H1 (cell line): ENCODE data around the gene SHROOM2. TPM values are rescaled to one million over a fixed set of nuclear protein-coding genes. Genes with fewer than 3 reads are reported as not detected.

Experiments used
- CTCF ChIA-PET: fragments of 300-600 bp; sonication (Branson Sonifier 250); formaldehyde crosslinking; loops from one replicate; lab custom pipeline; 2021; ENCODE audit not compliant: partially characterized antibody; lab: Charles Lee
- POLR2A ChIA-PET: fragments of 300-600 bp; sonication (Branson Sonifier 250); formaldehyde crosslinking; loops from one replicate; lab custom pipeline; 2021; ENCODE audit warnings: inconsistent platforms; ENCODE audit not compliant: partially characterized antibody; lab: Charles Lee
- DNase-seq, 2 experiments: peaks; one replicate each; pipeline versions ENCODE4 v3.0.0 to v3.0.0-alpha.2; 2010 to 2022; ENCODE audit warnings: low spot score in 2 of 2, low read depth in 1 of 2, mixed read lengths in 1 of 2
- FAIRE-seq: peaks from 2 replicates; lab custom pipeline; 2011; peaks lifted over from hg19 to GRCh38; lab: Jason Lieb, UNC
- H2AFZ ChIP-seq: 2 replicates; pipeline ENCODE4 v1.8.1; 2012; ENCODE audit warnings: low read length, inconsistent platforms
- H2AK5ac ChIP-seq: 2 replicates; pipeline ENCODE4 v1.6.1; 2013; ENCODE audit warnings: low read depth, low read length
- H2BK120ac ChIP-seq: replicated peaks from 2 replicates; pipeline ENCODE3; 2013; ENCODE audit warnings: low read depth, low read length, inconsistent platforms
- H2BK12ac ChIP-seq: 2 replicates; pipeline ENCODE4 v1.6.1; 2013; ENCODE audit warnings: low read depth, low read length
- H2BK15ac ChIP-seq: 2 replicates; pipeline ENCODE4 v1.6.1; 2013; ENCODE audit warnings: low read length
- H2BK20ac ChIP-seq: 2 replicates; pipeline ENCODE4 v1.6.1; 2013; ENCODE audit warnings: low read length
- H2BK5ac ChIP-seq: 2 replicates; pipeline ENCODE4 v1.6.1; 2013; ENCODE audit warnings: low read depth, low read length
- H3K14ac ChIP-seq: 2 replicates; pipeline ENCODE4 v1.6.1; 2013; ENCODE audit warnings: inconsistent platforms; ENCODE audit not compliant: insufficient read length
- H3K18ac ChIP-seq: 2 replicates; pipeline ENCODE4 v1.6.1; 2013; ENCODE audit warnings: low read length; ENCODE audit errors: extremely low read depth
- H3K23ac ChIP-seq: 2 replicates; pipeline ENCODE4 v1.6.1; 2013; ENCODE audit warnings: inconsistent platforms; ENCODE audit not compliant: insufficient read length
- H3K23me2 ChIP-seq: 2 replicates; pipeline ENCODE4 v1.6.1; 2013; ENCODE audit warnings: low read depth, low read length
- H3K27ac ChIP-seq: 2 replicates; pipeline ENCODE4 v1.6.1; 2011; ENCODE audit warnings: low read depth, low read length, inconsistent platforms
- H3K27me3 ChIP-seq, 4 experiments: replicated peaks in 1 of 4; 1 replicate in 1 of 4; 2 replicates in 3 of 4; pipeline versions ENCODE4 v1.6.1 to v1.8.1; 2011 to 2013; ENCODE audit warnings: low read length in 3 of 4, mild to moderate bottlenecking in 3 of 4, inconsistent platforms in 2 of 4, mixed read lengths in 2 of 4, moderate library complexity in 1 of 4; ENCODE audit not compliant: control insufficient read depth in 3 of 4, insufficient read depth in 3 of 4; ENCODE audit errors: extremely low read depth in 1 of 4
- H3K36me3 ChIP-seq, 4 experiments: 2 replicates each; pipeline versions ENCODE4 v1.6.1 to v1.8.1; 2011 to 2013; ENCODE audit warnings: mild to moderate bottlenecking in 4 of 4, low read length in 3 of 4, moderate library complexity in 2 of 4, control low read depth in 1 of 4, inconsistent platforms in 1 of 4; ENCODE audit not compliant: insufficient read depth in 4 of 4, control insufficient read depth in 2 of 4
- H3K4ac ChIP-seq: replicated peaks from 2 replicates; pipeline ENCODE3; 2013; ENCODE audit warnings: low read length, low read depth, mixed read lengths, inconsistent platforms; ENCODE audit not compliant: insufficient read length
- H3K4me1 ChIP-seq, 4 experiments: replicated peaks in 1 of 4; 1 replicate in 1 of 4; 2 replicates in 3 of 4; pipeline versions ENCODE4 v1.6.1 to v1.8.1; 2011 to 2013; ENCODE audit warnings: low read length in 3 of 4, inconsistent platforms in 2 of 4, mixed read lengths in 1 of 4; ENCODE audit not compliant: insufficient read depth in 4 of 4, control insufficient read depth in 3 of 4
- H3K4me2 ChIP-seq, 2 experiments: 2 replicates each; pipeline versions ENCODE4 v1.6.1 to v1.8.1; 2011 to 2013; ENCODE audit warnings: low read depth in 2 of 2, low read length in 2 of 2, control low read depth in 1 of 2, inconsistent platforms in 1 of 2, mild to moderate bottlenecking in 1 of 2; ENCODE audit not compliant: insufficient read depth in 1 of 2
- H3K4me3 ChIP-seq, 4 experiments: fragments of 200-600, 300-600 bp in 1 of 4; sonication (generic), shearing (Covaris generic), sonication (Bioruptor Twin) in 1 of 4; 2 replicates each; pipeline versions ENCODE4 v1.5.1 to v1.8.1; 2011 to 2016; ENCODE audit warnings: low read length in 4 of 4, low read depth in 3 of 4, control low read depth in 2 of 4, inconsistent platforms in 2 of 4, mild to moderate bottlenecking in 2 of 4, mixed read lengths in 1 of 4, moderate library complexity in 1 of 4; ENCODE audit not compliant: insufficient read depth in 2 of 4; ENCODE audit errors: extremely low read depth in 1 of 4
- H3K56ac ChIP-seq: replicated peaks from 2 replicates; pipeline ENCODE3; 2013; ENCODE audit warnings: low read depth, mild to moderate bottlenecking, mixed read lengths, low read length, inconsistent platforms; ENCODE audit not compliant: insufficient read length
- H3K79me1 ChIP-seq: 2 replicates; pipeline ENCODE4 v1.6.1; 2013; ENCODE audit warnings: low read depth, low read length, control low read depth
- H3K79me2 ChIP-seq, 2 experiments: 2 replicates each; pipeline versions ENCODE4 v1.6.1 to v1.8.1; 2012 to 2013; ENCODE audit warnings: low read length in 2 of 2, mild to moderate bottlenecking in 2 of 2, inconsistent platforms in 1 of 2; ENCODE audit not compliant: insufficient read depth in 2 of 2, control insufficient read depth in 1 of 2
- H3K9ac ChIP-seq, 4 experiments: replicated peaks in 1 of 4; 1 replicate in 1 of 4; 2 replicates in 3 of 4; pipeline versions ENCODE4 v1.6.1 to v1.8.1; 2011 to 2013; ENCODE audit warnings: low read depth in 3 of 4, low read length in 3 of 4, control low read depth in 2 of 4, mild to moderate bottlenecking in 2 of 4, moderate library complexity in 2 of 4, inconsistent platforms in 1 of 4; ENCODE audit errors: extremely low read depth in 1 of 4
- H3K9me3 ChIP-seq, 2 experiments: 2 replicates each; pipeline versions ENCODE4 v1.6.1 to v1.8.1; 2012 to 2013; ENCODE audit warnings: mild to moderate bottlenecking in 2 of 2, moderate library complexity in 2 of 2, control low read depth in 1 of 2, inconsistent platforms in 1 of 2, low read depth in 1 of 2, low read length in 1 of 2, mixed read lengths in 1 of 2; ENCODE audit not compliant: insufficient read depth in 2 of 2
- H4K20me1 ChIP-seq, 2 experiments: replicated peaks in 1 of 2; 2 replicates each; pipeline versions ENCODE3 to v1.8.1; 2011 to 2013; ENCODE audit warnings: inconsistent platforms in 2 of 2, low read length in 2 of 2, mild to moderate bottlenecking in 1 of 2; ENCODE audit not compliant: insufficient read depth in 2 of 2, control insufficient read depth in 1 of 2
- H4K5ac ChIP-seq: 2 replicates; pipeline ENCODE4 v1.6.1; 2013; ENCODE audit warnings: low read length, low read depth, mixed read lengths, inconsistent platforms; ENCODE audit not compliant: insufficient read length
- H4K8ac ChIP-seq: 2 replicates; pipeline ENCODE4 v1.8.0; 2013; ENCODE audit warnings: mild to moderate bottlenecking, moderate library complexity, low read length, inconsistent platforms; ENCODE audit not compliant: insufficient read depth; ENCODE audit errors: extremely low read depth
- H4K91ac ChIP-seq: replicated peaks from 2 replicates; pipeline ENCODE3; 2013; ENCODE audit warnings: low read length, mixed read lengths, inconsistent platforms; ENCODE audit not compliant: insufficient read length
- KDM5A ChIP-seq: fragments of 200-600 bp; IDR thresholded peaks from 2 replicates; pipeline ENCODE4 v1.7.1; 2012; ENCODE audit warnings: mild to moderate bottlenecking, low read length, inconsistent platforms, mixed read lengths
- NANOG ChIP-seq: IDR thresholded peaks from 2 replicates; pipeline ENCODE4 v1.6.1; 2011; ENCODE audit warnings: low read length, low read depth, mild to moderate bottlenecking, inconsistent platforms; ENCODE audit not compliant: insufficient read depth, poor library complexity, severe bottlenecking
- RXRA ChIP-seq: IDR thresholded peaks from 2 replicates; pipeline ENCODE4 v1.6.1; 2011; ENCODE audit warnings: low read depth, mild to moderate bottlenecking, low read length, moderate library complexity; ENCODE audit not compliant: insufficient read depth
- SIN3A ChIP-seq, 2 experiments: IDR thresholded peaks in 1 of 2; conservative IDR thresholded peaks in 1 of 2; 2 replicates each; pipeline ENCODE4 v1.6.1; 2011 to 2012; ENCODE audit warnings: low read length in 2 of 2, improper control_type of control experiment in 1 of 2, low read depth in 1 of 2, mild to moderate bottlenecking in 1 of 2
- TEAD4 ChIP-seq: IDR thresholded peaks from 2 replicates; pipeline ENCODE4 v1.6.1; 2012; ENCODE audit warnings: low read depth, low read length, inconsistent platforms, mixed read lengths
- WGBS, 2 experiments: shearing (Covaris generic) in 1 of 2; methylation state at CpG; one replicate each; pipeline versions ENCODE4 v1.1.6 to v1.1.7; 2013 to 2015; ENCODE audit warnings: low lambda C conversion rate in 2 of 2, mixed read lengths in 2 of 2, inconsistent platforms in 1 of 2, low coverage in 1 of 2, missing lambda C conversion rate in 1 of 2; ENCODE audit not compliant: insufficient replicate concordance in 2 of 2, insufficient coverage in 1 of 2, insufficient read length in 1 of 2; ENCODE audit errors: extremely low coverage in 1 of 2, missing lambda C conversion rate in 1 of 2; 5-methylcytosine and 5-hydroxymethylcytosine counted together
- polyA plus RNA-seq, 7 experiments: library from polyadenylated mRNA; depleted of rRNA in 3 of 7; stranded (reverse) in 5 of 7; unstranded in 2 of 7; fragments of >200 nt in 5 of 7; fragments of 200-250 nt in 2 of 7; gene quantifications; 1 replicate in 5 of 7; 2 replicates in 1 of 7; 4 replicates in 1 of 7; pipeline versions ENCODE4 v1.2.1 to v1.2.3, GENCODE V29; 2011 to 2013; ENCODE audit warnings: missing spikeins in 2 of 7, mixed read lengths in 2 of 7
- total RNA-seq: library from RNA; stranded (reverse); fragmentation: NEBNext Ultra II Directional; extraction: Animal tissue kit (Norgen Biotek cat#: 25700); gene quantifications from 2 replicates; pipeline ENCODE4 v1.2.1, GENCODE V29; 2021
- TF ChIP-seq, protein P1 (sequence below): IDR thresholded peaks from 2 replicates; pipeline ENCODE4 v1.6.1; 2012; ENCODE audit warnings: inconsistent platforms
- TF ChIP-seq, protein P2 (sequence below), 3 experiments: IDR thresholded peaks; 1 replicate in 2 of 3; 2 replicates in 1 of 3; pipeline versions ENCODE4 v1.5.1 to v1.6.1; 2011; ENCODE audit warnings: low read length in 3 of 3, mild to moderate bottlenecking in 3 of 3, inconsistent platforms in 2 of 3, low read depth in 1 of 3, moderate library complexity in 1 of 3; ENCODE audit not compliant: insufficient read depth in 1 of 3; ENCODE audit errors: control extremely low read depth in 1 of 3

SHROOM2 gene
- total and polyA plus RNA-seq, 2 of the 8 experiments (the other 6 are each of a cell fraction or from before 2014, with no cell fraction given), result 3.4 to 14.2 TPM

DNA sequence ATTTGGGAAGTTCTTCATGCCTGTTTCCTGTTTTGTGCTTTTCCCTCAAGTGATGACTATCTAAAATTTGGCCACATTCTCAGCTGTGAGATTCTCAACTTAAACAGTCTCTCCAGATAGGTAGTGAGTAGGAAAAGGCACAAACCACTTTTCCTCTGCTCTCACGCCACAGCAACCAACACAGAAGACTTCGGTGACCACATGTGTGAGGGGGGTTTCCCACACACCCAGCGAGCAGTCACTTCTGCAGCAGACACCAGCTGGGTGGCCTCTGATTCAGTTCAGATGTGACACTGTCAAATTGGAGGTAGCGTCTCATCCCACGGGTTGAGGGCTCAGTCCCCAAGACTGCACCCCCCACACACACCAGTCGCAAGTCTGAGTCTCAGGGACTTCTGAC lies 155.9 kb downstream of the SHROOM2 start:
- H3K18ac ChIP-seq, result no peak overlapping the region
- H3K79me2 ChIP-seq, result no peaks in the 10 kb centered on the region
- peaks cover 0 to 22% (median 7%) of the 10 kb centered on the region in 4 experiments; a peak in 6 of 8 replicates for H3K36me3 ChIP-seq
- H3K23ac ChIP-seq, result no peak overlapping the region
- H3K4me3 ChIP-seq, result no peak overlapping the region
- H2AFZ ChIP-seq, result no peak overlapping the region
- H3K14ac ChIP-seq, result no peak overlapping the region
- no peak for FAIRE-seq
- H2BK20ac ChIP-seq, result no peak overlapping the region
- no peaks in the 10 kb centered on the region for H3K23me2 ChIP-seq
- no peaks in the 10 kb centered on the region for H3K79me1 ChIP-seq
- H4K91ac ChIP-seq, result no peak overlapping the region
- ChIA-PET POLR2A (no interaction called here), CTCF (no interaction called here)
- no peak overlapping the region for H3K56ac ChIP-seq
- H2BK15ac ChIP-seq, result no peak overlapping the region
- no peak overlapping the region for H3K4me2 ChIP-seq
- no peak overlapping the region for H3K4ac ChIP-seq
- DNase-seq, result no peak
- H2BK5ac ChIP-seq, result no peak overlapping the region
- no peak overlapping the region for H3K27ac ChIP-seq
- no peaks in the 10 kb centered on the region for H3K4me1 ChIP-seq
- no peak for TF ChIP-seq SIN3A (conservative IDR thresholded peaks at IDR 0.05 in 1 of 2, IDR thresholded peaks at IDR 0.05 in 1 of 2; ENCODE audit: low read depth in 1 of 2, low read length in 2 of 2)
- no peak for TF ChIP-seq TEAD4
- TF ChIP-seq, protein P1, sequence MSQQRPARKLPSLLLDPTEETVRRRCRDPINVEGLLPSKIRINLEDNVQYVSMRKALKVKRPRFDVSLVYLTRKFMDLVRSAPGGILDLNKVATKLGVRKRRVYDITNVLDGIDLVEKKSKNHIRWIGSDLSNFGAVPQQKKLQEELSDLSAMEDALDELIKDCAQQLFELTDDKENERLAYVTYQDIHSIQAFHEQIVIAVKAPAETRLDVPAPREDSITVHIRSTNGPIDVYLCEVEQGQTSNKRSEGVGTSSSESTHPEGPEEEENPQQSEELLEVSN, result no peak
- TF ChIP-seq, protein P2, sequence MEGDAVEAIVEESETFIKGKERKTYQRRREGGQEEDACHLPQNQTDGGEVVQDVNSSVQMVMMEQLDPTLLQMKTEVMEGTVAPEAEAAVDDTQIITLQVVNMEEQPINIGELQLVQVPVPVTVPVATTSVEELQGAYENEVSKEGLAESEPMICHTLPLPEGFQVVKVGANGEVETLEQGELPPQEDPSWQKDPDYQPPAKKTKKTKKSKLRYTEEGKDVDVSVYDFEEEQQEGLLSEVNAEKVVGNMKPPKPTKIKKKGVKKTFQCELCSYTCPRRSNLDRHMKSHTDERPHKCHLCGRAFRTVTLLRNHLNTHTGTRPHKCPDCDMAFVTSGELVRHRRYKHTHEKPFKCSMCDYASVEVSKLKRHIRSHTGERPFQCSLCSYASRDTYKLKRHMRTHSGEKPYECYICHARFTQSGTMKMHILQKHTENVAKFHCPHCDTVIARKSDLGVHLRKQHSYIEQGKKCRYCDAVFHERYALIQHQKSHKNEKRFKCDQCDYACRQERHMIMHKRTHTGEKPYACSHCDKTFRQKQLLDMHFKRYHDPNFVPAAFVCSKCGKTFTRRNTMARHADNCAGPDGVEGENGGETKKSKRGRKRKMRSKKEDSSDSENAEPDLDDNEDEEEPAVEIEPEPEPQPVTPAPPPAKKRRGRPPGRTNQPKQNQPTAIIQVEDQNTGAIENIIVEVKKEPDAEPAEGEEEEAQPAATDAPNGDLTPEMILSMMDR (IDR thresholded peaks at IDR 0.05; ENCODE audit: control extremely low read depth in 1 of 3, insufficient read depth in 1 of 3, low read depth in 1 of 3, low read length in 3 of 3), result no peak
- no peak for TF ChIP-seq RXRA
- no peak for TF ChIP-seq KDM5A
- no peak for TF ChIP-seq NANOG
- no peaks in the 10 kb centered on the region for H3K9me3 ChIP-seq
- H4K20me1 ChIP-seq, result no peaks in the 10 kb centered on the region
- H2BK12ac ChIP-seq, result no peak overlapping the region
- no peak overlapping the region for H4K8ac ChIP-seq
- H3K27me3 ChIP-seq, result no peaks in the 10 kb centered on the region
- 92% methylated on average over 6 of the region's 6 CpGs; no CpG with 5 or more reads in 1 of the 2 experiments for WGBS, 2 experiments
- H2AK5ac ChIP-seq, result no peak overlapping the region
- no peak overlapping the region for H4K5ac ChIP-seq
- no peak overlapping the region for H3K9ac ChIP-seq
- H2BK120ac ChIP-seq, result no peak overlapping the region
